ENCODE data around the gene DGKG.

DGKG gene

DNA sequence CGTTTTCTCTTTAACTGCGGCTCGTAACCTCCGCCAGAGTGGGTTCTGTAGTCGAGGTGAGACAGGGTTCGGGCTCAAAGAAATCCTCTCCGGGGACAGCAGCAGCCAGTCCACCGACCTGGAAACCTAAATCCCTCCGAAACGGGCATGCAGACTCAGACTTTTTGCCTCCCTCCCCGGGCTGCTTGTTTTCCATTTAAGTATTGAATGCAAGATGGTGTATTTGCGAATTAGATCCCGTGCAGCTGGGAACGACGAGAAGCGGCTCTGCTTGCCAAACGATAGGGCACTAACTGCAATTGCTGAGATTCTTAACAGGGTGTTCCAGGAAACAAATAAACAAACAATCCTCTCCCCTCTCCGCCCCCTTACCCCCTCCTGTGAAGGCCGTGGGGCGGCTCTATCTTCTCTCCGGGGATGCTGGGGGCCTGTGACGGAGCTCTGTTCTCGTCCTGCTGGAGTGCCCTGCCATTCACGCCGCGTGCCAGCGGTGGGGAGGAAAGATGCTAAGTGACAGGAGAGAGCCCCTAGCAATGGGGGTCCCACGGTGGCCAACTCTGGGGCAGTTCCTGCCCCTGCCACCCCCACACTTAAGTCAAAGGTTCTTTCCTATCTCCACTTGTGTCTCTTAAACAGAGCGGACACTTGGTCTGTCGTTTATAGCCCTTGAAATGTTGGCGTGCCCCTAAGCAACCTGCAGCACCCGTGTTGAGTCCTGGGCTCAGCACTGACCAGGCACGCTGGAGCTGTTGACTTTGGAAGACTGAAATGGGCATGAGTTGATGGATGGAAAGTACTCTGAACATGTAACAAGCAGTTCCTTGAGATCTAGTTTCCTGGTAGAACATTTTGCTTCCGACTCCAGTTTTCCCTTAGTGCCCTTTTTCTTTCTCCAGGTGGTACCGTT, 251.9 kb downstream of the DGKG start:
- H3K4me3 ChIP-seq, result peak overlapping the region; percentile 87
- TF ChIP-seq EZH2 (IDR thresholded peaks at IDR 0.05) (no peak), POLR2AphosphoS5 (IDR thresholded peaks at IDR 0.05; ENCODE audit: borderline replicate concordance, low read depth, low read length) (no peak), FOXP2 (optimal IDR thresholded peaks at IDR 0.05; ENCODE audit: control extremely low read depth, extremely low read length, insufficient read depth) (no peak)
- no peaks in the 10 kb centered on the region for H3K9me3 ChIP-seq (ENCODE audit: low read depth, low read length)
- H3K9ac ChIP-seq (ENCODE audit: insufficient read length), result peak overlapping the region; percentile 22
- no peak overlapping the region for H3K27ac ChIP-seq
- H3K36me3 ChIP-seq (ENCODE audit: insufficient read depth, low read length), result no peaks in the 10 kb centered on the region
- DNase-seq (ENCODE audit: low read depth, low spot score), result no peak

DNA sequence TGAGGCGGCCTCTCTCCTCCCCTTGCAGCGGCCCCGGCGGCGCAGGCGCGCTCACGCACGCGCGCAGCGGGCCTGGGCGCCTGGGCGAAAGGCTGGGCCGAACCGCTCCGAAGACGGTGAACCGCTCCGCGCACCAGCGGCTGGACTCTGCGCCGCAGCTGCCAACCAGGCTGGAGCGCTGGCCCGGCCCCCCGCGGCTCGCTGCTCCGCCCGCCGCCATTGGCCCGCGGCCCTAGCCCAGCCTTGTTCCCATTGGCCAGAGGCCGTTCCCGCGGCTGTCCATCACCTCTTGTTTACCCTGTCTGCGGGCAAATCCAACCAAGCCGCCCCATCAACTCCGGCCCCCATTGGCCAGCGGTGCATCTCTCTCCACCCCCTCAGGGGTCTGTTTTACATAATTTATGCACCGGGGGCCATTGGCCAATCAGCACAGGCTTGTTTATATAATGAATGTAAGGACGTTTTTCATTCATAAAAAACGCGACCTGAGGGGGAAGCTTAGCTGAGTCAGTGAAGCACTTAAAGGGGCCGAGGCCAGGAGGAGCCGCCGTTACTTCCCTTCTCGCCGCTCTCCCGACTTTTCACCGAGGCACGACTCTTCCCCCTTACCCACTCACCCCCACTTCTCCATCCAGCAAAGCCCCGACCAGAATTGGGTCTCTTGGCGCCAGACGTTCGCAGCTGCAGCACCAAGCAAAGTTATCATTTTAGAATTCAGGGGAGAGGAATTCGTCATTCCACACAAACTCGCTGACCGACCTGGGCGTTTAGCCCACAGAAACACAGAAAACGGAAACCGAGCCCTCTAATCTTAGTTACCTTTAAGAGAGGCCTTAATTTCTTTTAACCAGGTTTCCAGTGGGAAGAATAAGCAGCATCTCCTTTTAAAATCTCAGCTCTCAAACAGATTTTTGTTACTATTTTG, 252.8 kb downstream of the DGKG start, which contains the start of gene ETV5:
TSS of gene ETV5 (minus strand) at position 149 of the 925 bp plus-strand sequence. CDS start 3,221 bp downstream, outside the sequence.
- H3K4me3 ChIP-seq, result peak within 1 kb of the TSS; percentile 87
- no peaks in the 10 kb centered on the region for H3K9me3 ChIP-seq (ENCODE audit: low read depth, low read length)
- peak; percentile 98 for DNase-seq (ENCODE audit: low read depth, low spot score)
- H3K27ac ChIP-seq, result no peak within 1 kb of the TSS
- H3K36me3 ChIP-seq (ENCODE audit: insufficient read depth, low read length), result no peaks in the 10 kb centered on the region
- H3K9ac ChIP-seq (ENCODE audit: insufficient read length), result peak within 1 kb of the TSS; percentile 22
- TF ChIP-seq FOXP2 (optimal IDR thresholded peaks at IDR 0.05; ENCODE audit: control extremely low read depth, extremely low read length, insufficient read depth), result peak; percentile 97
- TF ChIP-seq EZH2 (IDR thresholded peaks at IDR 0.05), result no peak

DNA sequence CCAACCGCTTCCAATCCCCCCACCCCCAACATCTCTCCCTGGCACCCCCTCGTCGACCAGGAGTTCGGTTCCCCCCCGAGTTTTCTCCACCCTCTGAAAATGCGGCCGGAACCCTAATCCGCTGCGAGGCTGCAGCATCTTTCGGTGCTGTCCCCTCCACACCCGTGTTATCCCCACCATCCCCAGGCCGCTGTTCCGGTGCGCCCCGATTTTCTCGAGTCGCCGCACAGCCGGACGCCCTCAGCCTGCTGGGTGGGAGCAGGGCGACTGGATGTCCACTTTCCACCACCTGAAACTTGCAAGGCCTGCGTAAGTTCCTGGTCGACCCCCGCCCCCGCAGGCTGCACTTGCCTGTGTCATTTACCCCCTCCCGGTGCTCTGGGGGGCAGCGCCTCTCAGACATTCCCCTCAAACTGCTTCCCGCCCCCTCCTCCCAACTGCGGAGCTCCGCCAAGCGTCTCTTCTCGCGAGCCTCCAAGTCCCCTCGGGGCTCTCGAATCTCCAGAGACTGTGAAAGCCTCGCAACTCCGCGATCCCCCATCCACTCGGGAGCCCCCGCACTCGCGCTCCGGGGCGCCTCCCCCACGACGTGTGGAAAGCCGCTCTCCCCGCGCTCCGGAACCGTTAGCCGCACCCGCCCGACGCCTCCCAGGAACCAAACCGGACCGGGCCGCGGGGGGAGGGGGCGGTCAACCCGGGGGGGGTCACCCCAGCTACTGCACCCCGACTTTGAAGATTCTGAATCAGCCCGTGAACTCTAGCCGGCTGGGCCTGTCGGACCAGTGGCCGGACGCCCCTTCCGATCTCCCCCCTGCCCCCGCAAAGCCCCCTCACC, 253.7 kb downstream of the DGKG start:
- Histone ChIP-seq H3K27ac (no peak overlapping the region), H3K9ac (ENCODE audit: insufficient read length) (peak overlapping the region; percentile 21), H3K9me3 (ENCODE audit: low read depth, low read length) (no peaks in the 10 kb centered on the region), H3K4me3 (peak overlapping the region; percentile 87), H3K36me3 (ENCODE audit: insufficient read depth, low read length) (no peaks in the 10 kb centered on the region)
- TF ChIP-seq EZH2 (IDR thresholded peaks at IDR 0.05) (no peak), POLR2AphosphoS5 (IDR thresholded peaks at IDR 0.05; ENCODE audit: borderline replicate concordance, low read depth, low read length) (no peak), FOXP2 (optimal IDR thresholded peaks at IDR 0.05; ENCODE audit: control extremely low read depth, extremely low read length, insufficient read depth) (no peak)
- DNase-seq (ENCODE audit: low read depth, low spot score), result peak; percentile 53

DNA sequence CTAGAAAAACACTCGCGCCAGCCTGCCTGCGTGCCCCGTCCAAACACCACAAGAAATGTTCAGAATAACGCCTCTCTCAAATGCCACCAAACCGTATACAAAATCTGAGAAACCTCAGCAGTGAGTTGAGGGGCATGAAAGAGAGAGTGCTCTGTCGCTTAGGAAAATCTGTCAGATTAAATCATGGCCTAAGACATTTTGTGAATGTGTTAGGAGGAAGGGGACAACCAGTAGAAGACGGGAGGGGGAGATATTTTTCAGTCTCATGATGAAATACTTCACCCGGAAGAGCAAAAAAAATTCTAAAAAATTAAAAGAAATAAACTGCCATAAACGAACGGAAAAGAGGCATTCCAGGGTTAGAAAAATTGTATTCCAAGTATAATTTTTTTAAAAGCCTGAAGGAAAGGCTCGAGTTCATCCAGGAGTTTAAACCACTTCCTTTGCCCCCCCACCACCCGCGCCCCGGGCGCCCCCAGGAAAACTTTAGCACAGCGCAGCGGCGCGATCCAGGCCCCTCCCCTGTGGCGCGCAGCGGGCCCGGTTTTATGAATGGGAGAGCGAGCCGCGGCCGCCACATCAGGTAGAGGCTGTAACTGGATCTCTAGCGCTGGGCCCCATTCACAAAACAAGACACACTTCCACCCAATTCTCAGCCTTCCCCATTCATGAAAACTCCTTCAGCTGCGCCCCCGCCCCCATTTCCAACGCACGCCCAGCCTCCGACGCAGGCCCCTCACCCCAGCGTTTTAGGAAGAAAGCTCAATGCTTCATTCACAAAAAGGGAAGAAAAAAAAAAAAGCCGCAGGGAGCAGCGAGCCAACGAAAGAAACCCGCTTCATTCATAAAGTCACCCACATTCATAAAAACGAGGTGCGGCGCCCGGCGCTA, 254.6 kb downstream of the DGKG start:
- H3K9ac ChIP-seq (ENCODE audit: insufficient read length), result no peak overlapping the region
- H3K27ac ChIP-seq, result no peak overlapping the region

DNA sequence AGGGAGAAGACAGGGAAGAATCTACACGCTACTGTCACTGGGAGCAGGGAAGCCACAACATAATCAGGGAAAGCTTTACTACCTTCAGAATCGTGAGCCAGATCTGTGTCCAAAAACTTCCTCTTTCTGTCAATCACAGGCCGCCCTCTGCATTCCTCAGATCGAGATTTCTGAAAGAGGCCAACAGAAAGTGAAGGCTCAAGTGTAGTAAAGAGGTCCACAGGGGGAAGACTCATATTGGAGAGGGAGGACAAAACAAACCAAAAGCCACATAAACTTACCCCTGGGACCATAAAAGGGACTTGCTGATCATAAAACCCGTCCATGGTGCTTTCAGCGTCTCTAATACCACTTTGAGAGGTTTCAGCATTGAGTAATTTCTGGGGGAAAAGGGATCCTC, 256.5 kb downstream of the DGKG start:
- no peak for DNase-seq (ENCODE audit: low read depth, low spot score)
- Histone ChIP-seq H3K9me3 (ENCODE audit: low read depth, low read length) (no peaks in the 10 kb centered on the region), H3K4me3 (no peak overlapping the region), H3K36me3 (ENCODE audit: insufficient read depth, low read length) (no peaks in the 10 kb centered on the region), H3K9ac (ENCODE audit: insufficient read length) (no peak overlapping the region), H3K27ac (no peak overlapping the region)
- no peak for TF ChIP-seq EZH2 (IDR thresholded peaks at IDR 0.05)
- no peak for TF ChIP-seq POLR2AphosphoS5 (IDR thresholded peaks at IDR 0.05; ENCODE audit: borderline replicate concordance, low read depth, low read length)
- TF ChIP-seq FOXP2 (optimal IDR thresholded peaks at IDR 0.05; ENCODE audit: control extremely low read depth, extremely low read length, insufficient read depth), result no peak

More for the DNA sequence above, 254.6 kb downstream of the DGKG start:
- no peaks in the 10 kb centered on the region for H3K36me3 ChIP-seq (ENCODE audit: insufficient read depth, low read length)
- no peak for TF ChIP-seq EZH2 (IDR thresholded peaks at IDR 0.05)
- TF ChIP-seq FOXP2 (optimal IDR thresholded peaks at IDR 0.05; ENCODE audit: control extremely low read depth, extremely low read length, insufficient read depth), result peak; percentile 44
- peak; percentile 54; the same call in 1 of the 2 replicates for TF ChIP-seq POLR2AphosphoS5 (IDR thresholded peaks at IDR 0.05; ENCODE audit: borderline replicate concordance, low read depth, low read length)
- peak overlapping the region; percentile 87 for H3K4me3 ChIP-seq
- DNase-seq (ENCODE audit: low read depth, low spot score), result peak; percentile 93
- H3K9me3 ChIP-seq (ENCODE audit: low read depth, low read length), result no peaks in the 10 kb centered on the region

DNA sequence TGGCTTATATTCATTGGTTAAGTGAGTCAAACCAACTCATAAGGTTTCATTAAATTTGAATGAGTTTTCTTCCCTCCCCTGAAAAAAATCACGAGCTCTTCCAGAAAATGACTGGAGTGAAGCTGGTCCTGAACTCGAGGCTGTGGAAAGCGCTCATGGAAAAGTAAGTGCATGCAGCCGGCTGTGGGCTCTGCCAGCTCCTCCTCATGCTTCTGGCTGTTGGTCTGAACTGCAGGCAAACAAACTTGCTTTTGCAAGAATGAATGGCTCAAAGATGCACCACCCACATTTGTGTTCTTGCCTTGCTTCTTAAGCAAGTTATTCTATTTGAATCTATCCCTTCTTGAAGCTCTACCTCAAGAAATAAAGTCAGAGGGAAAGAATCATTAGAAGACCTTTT, 259.3 kb downstream of the DGKG start:
- TF ChIP-seq FOXP2 (optimal IDR thresholded peaks at IDR 0.05; ENCODE audit: control extremely low read depth, extremely low read length, insufficient read depth) (no peak), EZH2 (IDR thresholded peaks at IDR 0.05) (no peak), POLR2AphosphoS5 (IDR thresholded peaks at IDR 0.05; ENCODE audit: borderline replicate concordance, low read depth, low read length) (no peak)
- Histone ChIP-seq H3K36me3 (ENCODE audit: insufficient read depth, low read length) (no peaks in the 10 kb centered on the region), H3K9me3 (ENCODE audit: low read depth, low read length) (no peaks in the 10 kb centered on the region), H3K4me3 (no peak overlapping the region), H3K27ac (no peak overlapping the region), H3K9ac (ENCODE audit: insufficient read length) (no peak overlapping the region)
- DNase-seq (ENCODE audit: low read depth, low spot score), result no peak

DNA sequence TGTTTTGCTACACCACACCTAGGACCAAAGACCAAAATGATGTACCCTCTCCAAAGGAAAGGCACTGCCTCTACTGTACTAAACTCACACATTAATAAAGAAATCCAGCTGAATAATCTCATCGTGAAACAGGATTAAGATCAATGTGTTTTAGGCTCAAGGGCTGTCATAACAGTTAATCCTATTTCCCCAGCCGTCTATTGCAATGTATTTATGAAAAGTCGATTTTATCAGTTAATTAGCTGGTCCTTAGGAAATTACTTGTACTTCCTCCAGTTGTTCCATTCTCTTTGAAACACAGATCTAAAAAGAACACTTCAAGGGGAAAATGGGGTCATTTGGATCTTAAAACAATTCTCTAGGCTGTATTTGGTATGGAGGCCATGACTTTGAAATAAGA, 261.6 kb downstream of the DGKG start:
- TF ChIP-seq POLR2AphosphoS5 (IDR thresholded peaks at IDR 0.05; ENCODE audit: borderline replicate concordance, low read depth, low read length), result no peak
- TF ChIP-seq FOXP2 (optimal IDR thresholded peaks at IDR 0.05; ENCODE audit: control extremely low read depth, extremely low read length, insufficient read depth), result no peak
- TF ChIP-seq EZH2 (IDR thresholded peaks at IDR 0.05), result no peak
- no peak for DNase-seq (ENCODE audit: low read depth, low spot score)
- no peaks in the 10 kb centered on the region for H3K9me3 ChIP-seq (ENCODE audit: low read depth, low read length)
- H3K9ac ChIP-seq (ENCODE audit: insufficient read length), result no peak overlapping the region
- H3K27ac ChIP-seq, result no peak overlapping the region
- H3K36me3 ChIP-seq (ENCODE audit: insufficient read depth, low read length), result no peaks in the 10 kb centered on the region
- no peak overlapping the region for H3K4me3 ChIP-seq

Data from SK-N-MC (cell line).